Bronchial epithelial cell (primary cell): ENCODE measurements around the gene ZIC4. TPM values are rescaled to one million over a fixed set of nuclear protein-coding genes. Genes with fewer than 3 reads are reported as not detected.

ENCODE experiments used
- DNase-seq: peaks from one replicate; pipeline ENCODE4 v3.0.0-alpha.2; 2010; ENCODE audit warnings: low read depth
- FAIRE-seq: peaks from 2 replicates; lab custom pipeline; 2011; peaks lifted over from hg19 to GRCh38; lab: Jason Lieb, UNC
- H3K27me3 ChIP-seq: 2 replicates; pipeline ENCODE4 v1.5.1; 2011; ENCODE audit warnings: low read length; ENCODE audit not compliant: control insufficient read depth, insufficient read depth
- H3K36me3 ChIP-seq: 2 replicates; pipeline ENCODE4 v1.5.1; 2011; ENCODE audit warnings: low read length; ENCODE audit not compliant: control insufficient read depth, insufficient read depth
- H3K4me3 ChIP-seq: 2 replicates; pipeline ENCODE4 v1.5.1; 2011; ENCODE audit warnings: mild to moderate bottlenecking, low read depth, low read length, control low read depth
- CTCF ChIP-seq: IDR thresholded peaks from 2 replicates; pipeline ENCODE4 v1.5.1; 2011; ENCODE audit warnings: mild to moderate bottlenecking, moderate library complexity, low read length, control low read depth, inconsistent platforms; ENCODE audit not compliant: insufficient read depth, severe bottlenecking
- total RNA-seq: library from RNA; depleted of rRNA; stranded (reverse); fragments of >200 nt; gene quantifications from 2 replicates; pipeline ENCODE4 v1.2.1, GENCODE V29; 2014

Gene ZIC4
- total RNA-seq, 1 donor from 2014 or later, result not detected

GRCh38 chr3:147388700-147389580, 17.4 kb downstream of the ZIC4 start:
- DNase-seq (no peak), FAIRE-seq (no peak)
- Histone ChIP-seq H3K4me3 (no peak overlapping the region), H3K27me3 (peaks cover 47% of the 10 kb centered on the region), H3K36me3 (no peaks in the 10 kb centered on the region)
- no peak for TF ChIP-seq CTCF

DNA sequence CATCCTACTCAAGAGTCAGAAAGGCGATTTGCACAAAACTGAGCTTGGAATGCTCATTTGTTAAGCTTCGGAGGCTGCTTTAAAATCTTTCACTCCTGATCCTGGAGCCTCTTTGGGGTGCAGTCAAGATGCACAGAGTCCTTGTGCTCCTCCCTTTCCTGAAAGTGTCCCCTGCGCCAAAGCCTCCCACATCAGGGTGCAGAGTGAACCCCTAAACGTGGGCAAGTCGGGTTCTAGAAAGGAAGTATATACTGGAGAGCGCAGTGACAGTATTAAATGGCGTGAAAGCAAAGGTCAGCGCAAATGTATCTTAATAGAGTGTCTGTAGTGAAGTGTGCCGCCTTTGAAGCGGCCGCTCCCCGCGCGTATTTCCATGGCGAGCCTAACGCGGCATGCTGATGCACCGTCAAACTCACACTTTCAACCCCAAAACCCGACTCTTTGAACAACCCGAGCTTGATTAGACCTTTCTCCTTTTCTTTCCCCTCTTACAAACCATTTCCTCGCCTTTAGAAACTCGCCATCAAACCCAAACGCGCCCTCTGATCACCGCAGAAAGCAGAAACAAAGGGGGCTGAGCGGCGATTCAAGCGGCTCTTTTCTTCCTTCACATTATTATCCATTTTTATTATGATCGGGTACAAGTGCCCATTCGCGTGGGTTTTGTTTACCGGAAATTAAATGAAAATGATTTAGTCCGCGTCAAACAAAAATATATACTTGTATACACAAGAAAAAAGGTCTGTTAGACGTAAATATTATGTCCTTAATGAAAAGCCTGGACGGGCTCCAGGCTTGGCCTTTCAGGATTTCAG, 18.3 kb downstream of the ZIC4 start:
- Histone ChIP-seq H3K36me3 (no peaks in the 10 kb centered on the region), H3K4me3 (no peak overlapping the region), H3K27me3 (peaks cover 39% of the 10 kb centered on the region)
- TF ChIP-seq CTCF, result no peak
- FAIRE-seq (no peak), DNase-seq (no peak)

- FAIRE-seq (no peak), DNase-seq (no peak)
- Histone ChIP-seq H3K4me3 (no peak overlapping the region), H3K27me3 (peaks cover 33% of the 10 kb centered on the region), H3K36me3 (no peaks in the 10 kb centered on the region)
- no peak for TF ChIP-seq CTCF
Measured at GRCh38 chr3:147387291-147387884, 19.0 kb downstream of the ZIC4 start.

DNA sequence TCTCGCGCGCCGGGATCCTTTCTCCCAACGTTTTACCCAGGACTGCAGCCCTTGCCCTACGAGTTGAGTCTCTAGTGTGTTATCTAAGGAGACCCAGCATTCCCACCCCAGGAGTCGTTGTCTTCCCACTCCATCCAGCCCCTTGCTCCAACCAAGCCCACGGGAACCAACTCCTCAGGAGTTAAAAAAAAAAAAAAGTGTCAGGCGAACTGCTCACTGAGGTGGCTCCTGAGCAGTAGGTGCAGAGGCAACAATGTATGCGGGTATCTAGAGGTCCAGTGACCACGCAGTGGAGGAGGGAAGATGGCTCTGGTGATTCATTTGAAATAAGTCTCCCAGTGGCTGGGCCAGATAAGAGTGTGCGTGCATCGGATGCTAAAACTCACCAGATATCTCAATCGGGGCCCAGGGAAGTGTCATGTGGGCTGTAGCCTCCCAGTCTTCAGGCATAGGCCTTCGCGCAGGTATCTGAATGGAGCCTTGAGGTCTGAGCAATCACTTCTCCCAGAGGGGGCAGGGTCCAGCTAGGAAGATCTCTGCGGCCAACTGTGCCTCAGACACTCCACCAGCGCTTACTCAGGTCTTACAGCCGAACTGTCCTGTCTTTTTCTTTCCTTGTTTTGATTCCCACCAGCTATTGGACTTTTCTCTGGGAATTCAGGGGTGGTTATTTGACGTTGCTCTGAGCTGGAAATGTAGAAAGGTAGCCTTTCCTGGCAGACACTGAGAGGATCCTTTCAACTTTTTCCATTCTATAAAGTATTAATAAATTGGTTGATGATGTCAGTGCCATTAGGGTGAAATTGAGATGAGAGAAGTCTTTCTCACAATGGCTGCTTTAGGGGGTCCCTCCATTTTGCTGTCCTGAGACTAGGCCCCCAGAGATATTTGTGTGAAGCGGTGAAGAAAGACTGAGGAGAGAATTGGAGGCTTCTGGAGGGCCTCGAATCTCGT, 21.0 kb downstream of the ZIC4 start:
- FAIRE-seq (no peak), DNase-seq (no peak)
- Histone ChIP-seq H3K27me3 (peaks cover 30% of the 10 kb centered on the region), H3K36me3 (no peaks in the 10 kb centered on the region), H3K4me3 (no peak overlapping the region)
- no peak for TF ChIP-seq CTCF

DNA sequence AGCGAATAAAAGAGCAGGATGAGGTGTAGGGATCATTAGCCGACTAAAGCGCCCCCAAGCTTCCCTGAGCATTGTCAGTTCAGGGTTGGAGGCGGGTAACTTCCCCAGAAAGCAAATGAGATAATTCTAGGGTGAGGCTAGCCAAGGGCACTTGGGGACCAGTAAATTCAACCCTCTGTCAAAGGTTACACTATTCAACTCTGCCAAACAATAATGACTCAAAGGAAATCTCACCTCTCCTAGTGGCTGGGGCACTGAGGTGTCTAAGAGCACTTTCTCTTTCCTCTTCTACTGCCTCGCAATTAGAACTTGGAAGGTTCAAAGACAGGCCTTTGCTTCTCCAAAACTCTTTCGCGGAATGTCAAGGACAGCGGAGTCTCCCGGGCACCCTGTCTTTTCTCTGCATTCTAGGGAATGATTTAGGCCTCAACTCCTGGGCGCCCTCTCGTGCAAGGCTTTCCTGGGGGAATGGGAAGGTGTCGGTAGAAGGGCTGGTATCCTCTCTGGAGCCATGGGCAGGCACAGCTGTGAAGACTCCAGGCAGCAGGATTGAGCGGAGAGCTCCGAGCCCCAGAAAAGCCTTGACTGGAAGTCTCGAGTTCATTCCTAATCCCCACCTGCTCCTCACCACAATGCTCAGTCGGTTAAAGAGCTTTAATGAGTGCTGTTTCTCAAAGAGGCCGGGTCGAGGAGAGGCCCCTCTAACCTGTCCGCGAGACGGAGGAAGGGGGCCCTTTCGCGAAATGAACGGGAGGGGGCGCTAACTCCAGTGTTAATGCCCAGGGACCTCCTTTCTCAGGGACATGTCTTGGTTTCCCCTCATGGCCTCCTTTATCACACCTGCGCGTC, 21.9 kb downstream of the ZIC4 start:
- Histone ChIP-seq H3K36me3 (no peaks in the 10 kb centered on the region), H3K4me3 (no peak overlapping the region), H3K27me3 (peaks cover 36% of the 10 kb centered on the region)
- TF ChIP-seq CTCF, result no peak
- DNase-seq (no peak), FAIRE-seq (no peak)
